BLaER1 (cell line): ENCODE measurements around the gene ABHD14A.
A peak's percentile ranks its signal among the peaks of the same experiment; 100 is the strongest.

Experiments used
- H3K27ac ChIP-seq: shearing (Covaris generic); formaldehyde crosslinking; 2 replicates; pipeline ENCODE4 v1.8.1; 2022
- H3K27me3 ChIP-seq: shearing (Covaris generic); formaldehyde crosslinking; 2 replicates; pipeline ENCODE4 v1.8.1; 2022
- H3K36me3 ChIP-seq: shearing (Covaris generic); formaldehyde crosslinking; 2 replicates; pipeline ENCODE4 v1.8.1; 2022
- H3K4me1 ChIP-seq: shearing (Covaris generic); formaldehyde crosslinking; 2 replicates; pipeline ENCODE4 v1.8.1; 2022
- H3K4me2 ChIP-seq: shearing (Covaris generic); formaldehyde crosslinking; 2 replicates; pipeline ENCODE4 v1.8.1; 2022
- H3K4me3 ChIP-seq: shearing (Covaris generic); formaldehyde crosslinking; 2 replicates; pipeline ENCODE4 v1.8.1; 2022
- H3K9ac ChIP-seq: shearing (Covaris generic); formaldehyde crosslinking; 2 replicates; pipeline ENCODE4 v1.8.1; 2022
- H3K9me3 ChIP-seq: shearing (Covaris generic); formaldehyde crosslinking; 2 replicates; pipeline ENCODE4 v1.8.1; 2022
- H4K20me1 ChIP-seq: shearing (Covaris generic); formaldehyde crosslinking; 2 replicates; pipeline ENCODE4 v1.8.1; 2022
- Cebpa-rat ChIP-seq: shearing (Covaris generic); IDR thresholded peaks from 2 replicates; pipeline ENCODE4 v1.8.1; 2022

The ABHD14A gene

GRCh38 chr3:52021489-52022268 lies 46.8 kb downstream of the ABHD14A start:
- Histone ChIP-seq H4K20me1 (no peaks in the 10 kb centered on the region), H3K4me2 (peak overlapping the region; percentile 93), H3K27ac (peak overlapping the region; percentile 96), H3K4me3 (no peak overlapping the region), H3K36me3 (no peaks in the 10 kb centered on the region), H3K4me1 (peaks cover 99% of the 10 kb centered on the region), H3K9me3 (no peaks in the 10 kb centered on the region), H3K9ac (peak overlapping the region; percentile 77), H3K27me3 (no peaks in the 10 kb centered on the region)
- no peak for TF ChIP-seq Cebpa-rat

- Histone ChIP-seq H3K4me2 (peak overlapping the region; percentile 93), H3K27me3 (no peaks in the 10 kb centered on the region), H3K9ac (no peak overlapping the region), H3K9me3 (no peaks in the 10 kb centered on the region), H3K27ac (peak overlapping the region; percentile 96), H3K36me3 (no peaks in the 10 kb centered on the region), H4K20me1 (no peaks in the 10 kb centered on the region), H3K4me3 (no peak overlapping the region), H3K4me1 (peaks cover 96% of the 10 kb centered on the region)
- no peak for TF ChIP-seq Cebpa-rat
Measured at GRCh38 chr3:52022323-52023100, 47.6 kb downstream of the ABHD14A start.

GRCh38 chr3:52023101-52023770 lies 48.4 kb downstream of the ABHD14A start:
- peaks cover 96% of the 10 kb centered on the region for H3K4me1 ChIP-seq
- H3K36me3 ChIP-seq = no peaks in the 10 kb centered on the region
- TF ChIP-seq Cebpa-rat = no peak
- H3K4me2 ChIP-seq = peak overlapping the region; percentile 93
- H3K4me3 ChIP-seq = peak overlapping the region; percentile 42; the same call in 1 of the 2 replicates
- peak overlapping the region; percentile 66 for H3K9ac ChIP-seq
- H3K27me3 ChIP-seq = no peaks in the 10 kb centered on the region
- peak overlapping the region; percentile 96 for H3K27ac ChIP-seq
- no peaks in the 10 kb centered on the region for H3K9me3 ChIP-seq
- H4K20me1 ChIP-seq = no peaks in the 10 kb centered on the region

DNA sequence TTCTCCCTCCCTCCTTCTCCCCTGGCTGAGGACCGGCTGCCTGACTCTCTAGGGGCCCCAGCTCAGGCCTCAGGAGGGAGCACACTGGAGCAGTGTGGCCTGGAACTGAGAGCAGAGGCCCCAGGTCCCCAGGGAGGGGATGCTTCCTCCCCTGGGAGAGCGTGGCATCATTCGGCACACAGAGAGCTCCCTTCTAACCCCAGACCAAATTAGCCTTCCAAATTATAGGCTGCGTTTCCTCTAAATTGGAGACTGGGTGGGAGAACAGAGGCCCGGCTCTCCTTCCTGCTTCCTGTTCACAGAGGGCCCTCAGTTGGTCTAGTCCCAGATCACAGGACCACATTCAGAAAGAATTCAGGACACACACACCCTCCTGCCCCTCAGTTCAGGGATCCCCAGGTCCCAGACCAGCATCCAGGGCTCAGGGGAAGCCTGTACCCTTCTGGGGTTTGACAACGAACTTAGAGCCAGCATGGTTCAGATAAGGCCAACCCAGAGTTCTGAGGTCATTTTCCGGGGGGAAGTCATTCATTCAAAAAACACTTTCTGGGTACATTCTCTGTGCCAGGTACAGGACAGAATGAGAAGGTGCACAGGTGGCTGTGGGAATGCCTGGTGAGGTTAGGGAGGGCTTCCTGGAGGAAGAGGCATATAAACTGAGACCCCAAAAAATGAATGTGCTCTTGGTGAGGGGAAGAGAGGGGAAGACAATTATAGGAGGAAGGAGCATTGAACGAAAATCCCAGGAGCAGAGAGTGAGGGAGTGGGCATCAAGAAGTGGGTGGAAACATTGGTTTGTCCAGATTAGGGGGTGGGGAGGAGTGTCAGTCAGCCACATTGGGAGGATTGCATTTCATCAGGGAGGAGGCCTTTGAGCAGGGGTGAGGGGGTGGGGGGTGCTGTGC lies 49.2 kb downstream of the ABHD14A start:
- Histone ChIP-seq H3K27me3 (no peaks in the 10 kb centered on the region), H3K4me2 (peak overlapping the region; percentile 93), H3K9me3 (no peaks in the 10 kb centered on the region), H4K20me1 (no peaks in the 10 kb centered on the region), H3K4me1 (peaks cover 96% of the 10 kb centered on the region), H3K4me3 (peak overlapping the region; percentile 42; the same call in 1 of the 2 replicates), H3K27ac (peak overlapping the region; percentile 96), H3K9ac (peak overlapping the region; percentile 66), H3K36me3 (no peaks in the 10 kb centered on the region)
- no peak for TF ChIP-seq Cebpa-rat

- no peaks in the 10 kb centered on the region for H4K20me1 ChIP-seq
- no peak for TF ChIP-seq Cebpa-rat
- H3K9me3 ChIP-seq = no peaks in the 10 kb centered on the region
- no peak overlapping the region for H3K4me3 ChIP-seq
- peak overlapping the region; percentile 93 for H3K4me2 ChIP-seq
- no peaks in the 10 kb centered on the region for H3K27me3 ChIP-seq
- peak overlapping the region; percentile 96 for H3K27ac ChIP-seq
- no peaks in the 10 kb centered on the region for H3K36me3 ChIP-seq
- H3K9ac ChIP-seq = peak overlapping the region; percentile 66; the same call in 1 of the 2 replicates
- H3K4me1 ChIP-seq = peaks cover 95% of the 10 kb centered on the region
Measured at GRCh38 chr3:52024765-52025452, 50.0 kb downstream of the ABHD14A start.

DNA sequence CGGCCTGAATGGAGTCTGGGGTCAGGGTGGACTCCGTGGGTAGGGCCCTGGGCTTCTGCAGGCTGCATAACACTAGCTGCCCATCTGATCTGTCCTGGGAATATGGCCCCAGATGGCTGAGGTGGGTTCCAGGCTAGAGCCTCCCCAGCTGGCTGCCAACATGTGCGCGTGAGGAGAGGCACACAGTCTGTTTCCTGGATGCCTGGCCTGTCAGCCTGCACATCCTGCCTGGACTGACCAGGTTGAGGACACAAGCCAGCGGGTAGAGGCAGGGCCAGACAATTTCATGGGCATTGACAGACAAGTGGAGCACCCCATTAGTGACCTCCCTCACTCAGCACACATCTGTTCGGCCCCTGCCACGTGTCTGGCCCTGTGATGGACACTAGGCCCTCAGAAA lies 50.6 kb downstream of the ABHD14A start:
- Histone ChIP-seq H3K36me3 (no peaks in the 10 kb centered on the region), H3K9me3 (no peaks in the 10 kb centered on the region), H3K4me3 (no peak overlapping the region), H3K9ac (peak overlapping the region; percentile 28; the same call in 1 of the 2 replicates), H3K4me2 (peak overlapping the region; percentile 93), H3K4me1 (peaks cover 90% of the 10 kb centered on the region), H3K27ac (peak overlapping the region; percentile 96), H3K27me3 (no peaks in the 10 kb centered on the region), H4K20me1 (no peaks in the 10 kb centered on the region)
- no peak for TF ChIP-seq Cebpa-rat

- Histone ChIP-seq H3K9me3 (no peaks in the 10 kb centered on the region), H3K9ac (no peak overlapping the region), H3K36me3 (no peaks in the 10 kb centered on the region), H3K27me3 (no peaks in the 10 kb centered on the region), H3K4me3 (no peak overlapping the region), H3K27ac (peak overlapping the region; percentile 96), H4K20me1 (no peaks in the 10 kb centered on the region), H3K4me1 (peaks cover 84% of the 10 kb centered on the region), H3K4me2 (peak overlapping the region; percentile 93)
- no peak for TF ChIP-seq Cebpa-rat
Measured at GRCh38 chr3:52026041-52026440, 51.2 kb downstream of the ABHD14A start.

DNA sequence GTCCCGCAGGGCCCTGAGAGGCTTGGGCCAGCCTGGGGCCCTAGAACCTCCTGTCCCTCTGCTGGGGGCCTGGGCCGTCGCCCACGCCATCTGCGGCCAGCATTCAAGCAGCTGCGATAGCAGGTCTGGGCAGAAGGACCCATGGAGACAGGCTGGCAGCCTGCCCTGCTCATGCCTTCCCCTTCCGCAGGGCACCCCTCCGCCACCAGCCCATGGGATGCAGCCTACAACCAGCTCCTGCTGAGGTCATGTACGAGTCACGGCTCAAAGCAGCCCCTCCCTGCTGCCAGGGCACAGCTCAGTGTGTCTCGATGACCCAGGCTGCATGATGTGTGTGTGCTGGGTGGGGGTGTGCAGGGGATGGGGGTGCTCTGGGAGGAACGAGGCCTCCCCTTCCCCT lies 53.7 kb downstream of the ABHD14A start:
- Histone ChIP-seq H3K27me3 (no peaks in the 10 kb centered on the region), H3K9me3 (no peaks in the 10 kb centered on the region), H4K20me1 (no peaks in the 10 kb centered on the region), H3K27ac (peak overlapping the region; percentile 54), H3K4me2 (peak overlapping the region; percentile 44), H3K36me3 (no peaks in the 10 kb centered on the region), H3K4me3 (no peak overlapping the region), H3K4me1 (peaks cover 66% of the 10 kb centered on the region), H3K9ac (peak overlapping the region; percentile 31; the same call in 1 of the 2 replicates)
- TF ChIP-seq Cebpa-rat = no peak
